Stimulated activated CD8-positive, alpha-beta memory T cell treated with anti-CD3 and anti-CD28 coated beads, Interleukin-15, amount 100 ng/mL, for 1 hour (primary cell): ENCODE results near the gene DMXL2.
"Not testable (repeated sequence)": the region's sequence is repeated elsewhere in the genome, so short reads cannot be mapped to it uniquely, and the experiment has no call there.

Experiments used
- DNase-seq: peaks from one replicate; pipeline ENCODE4 v3.0.0-alpha.2; 2020; ENCODE audit warnings: low read depth

DMXL2 gene

GRCh38 chr15:51493892-51494291, 128.7 kb downstream of the DMXL2 start:
- no peak for DNase-seq

- DNase-seq = no peak
These were observed 130.0 kb downstream of the DMXL2 start for GRCh38 chr15:51492528-51492927.

GRCh38 chr15:51491941-51492340, 130.6 kb downstream of the DMXL2 start:
- DNase-seq = no peak

DNA sequence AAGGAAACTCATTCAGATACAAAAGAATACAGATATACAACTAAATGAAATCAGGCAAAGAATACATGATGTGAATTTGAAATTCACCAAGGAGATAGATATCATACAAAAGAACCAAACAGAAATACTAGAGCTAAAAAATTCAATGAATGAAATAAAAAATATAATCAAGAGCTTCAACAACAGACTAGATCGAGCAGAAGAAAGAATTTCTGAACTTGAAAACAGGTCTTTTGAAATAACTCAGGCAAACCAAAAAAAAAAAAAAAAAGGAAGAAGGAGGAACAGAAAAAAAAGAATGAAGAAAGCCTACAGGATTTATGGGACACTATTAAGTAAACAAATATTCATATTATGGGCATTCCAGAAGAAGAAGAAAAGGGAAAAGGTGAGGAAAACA, 137.8 kb downstream of the DMXL2 start:
- no peak for DNase-seq

GRCh38 chr15:51483985-51484384, 138.6 kb downstream of the DMXL2 start:
- no peak for DNase-seq

GRCh38 chr15:51483520-51483919, 139.1 kb downstream of the DMXL2 start:
- DNase-seq = no peak

- no peak for DNase-seq
These were observed 146.8 kb downstream of the DMXL2 start for GRCh38 chr15:51475736-51476135.

DNA sequence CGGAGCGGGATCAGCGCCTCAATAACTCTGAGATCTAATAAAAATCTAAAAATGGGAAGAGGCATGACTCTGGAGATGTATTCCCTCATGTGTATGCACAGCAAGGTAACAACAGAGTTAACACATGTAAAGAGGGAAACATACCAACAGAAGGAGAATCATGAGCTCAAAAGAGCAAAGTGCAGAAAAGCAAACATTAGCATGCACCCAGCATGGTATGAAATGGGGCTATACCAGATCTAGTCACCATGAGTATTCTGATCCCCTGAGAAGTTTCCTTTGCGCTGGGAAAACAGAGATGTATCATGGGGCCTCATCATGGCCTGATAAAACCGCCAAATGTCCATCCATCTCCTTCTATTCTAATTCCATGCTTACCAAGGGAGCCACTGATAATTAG, 152.1 kb downstream of the DMXL2 start:
- DNase-seq = no peak

- no peak for DNase-seq
These were observed 161.8 kb downstream of the DMXL2 start for GRCh38 chr15:51460796-51461195.

DNA sequence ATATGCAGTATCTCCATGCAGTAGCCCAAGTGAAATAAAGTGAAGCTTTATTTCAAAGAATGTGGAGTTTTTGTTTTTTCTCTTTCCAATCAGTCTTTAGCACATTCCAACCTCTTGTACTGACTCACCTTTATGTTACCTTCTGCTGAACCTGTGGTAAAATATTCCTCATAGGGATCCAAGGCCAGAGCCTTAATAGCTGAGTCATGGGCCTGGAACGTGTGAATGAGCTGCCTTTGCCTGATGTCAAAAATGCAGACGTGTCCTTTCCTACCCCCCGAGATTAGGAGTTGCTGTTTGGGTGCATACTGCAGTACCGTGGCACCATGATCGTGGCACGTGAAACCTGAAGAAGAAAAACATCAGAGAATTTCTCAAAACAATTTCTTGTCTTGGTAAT, 172.6 kb downstream of the DMXL2 start:
- DNase-seq = no peak

- no peak for DNase-seq
These were observed 173.8 kb downstream of the DMXL2 start for GRCh38 chr15:51448622-51449399.

DNA sequence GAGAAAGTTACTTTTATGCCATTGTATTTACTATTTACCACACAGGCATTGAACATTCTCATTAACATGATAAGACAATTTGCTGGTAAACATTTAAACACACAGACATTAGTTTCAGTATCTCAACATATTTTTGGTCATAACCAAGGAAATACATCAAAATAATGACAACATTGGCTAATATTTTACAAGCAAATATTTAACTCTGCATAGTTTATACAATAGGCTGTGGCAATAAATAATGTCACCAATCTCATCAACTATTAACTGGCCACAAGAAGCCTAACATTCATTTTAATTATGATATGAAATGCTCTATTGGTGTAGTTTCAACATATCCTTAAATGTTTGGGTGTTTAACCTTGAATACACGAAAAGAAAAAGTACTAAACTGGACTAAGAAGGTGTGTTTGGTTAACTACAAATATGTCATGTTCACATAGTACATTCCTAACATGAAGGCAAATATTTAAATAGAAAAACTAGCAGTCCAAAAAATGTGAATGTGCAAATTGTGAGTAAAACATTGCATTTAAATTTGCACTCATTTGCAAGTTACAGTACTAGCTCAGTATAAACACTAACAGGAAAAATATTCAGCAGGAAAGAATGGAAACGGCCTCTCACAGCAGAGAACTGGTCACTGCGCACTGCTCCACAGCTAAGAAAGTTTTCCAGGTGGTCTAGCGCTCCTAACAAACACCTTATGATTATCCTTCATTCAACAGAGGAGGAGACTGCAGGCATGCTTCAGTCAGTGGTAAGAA, 174.5 kb downstream of the DMXL2 start:
- no peak for DNase-seq

GRCh38 chr15:51446029-51446744, 176.4 kb downstream of the DMXL2 start:
- DNase-seq = not testable (repeated sequence)

GRCh38 chr15:51444807-51445206, 177.8 kb downstream of the DMXL2 start:
- no peak for DNase-seq

DNA sequence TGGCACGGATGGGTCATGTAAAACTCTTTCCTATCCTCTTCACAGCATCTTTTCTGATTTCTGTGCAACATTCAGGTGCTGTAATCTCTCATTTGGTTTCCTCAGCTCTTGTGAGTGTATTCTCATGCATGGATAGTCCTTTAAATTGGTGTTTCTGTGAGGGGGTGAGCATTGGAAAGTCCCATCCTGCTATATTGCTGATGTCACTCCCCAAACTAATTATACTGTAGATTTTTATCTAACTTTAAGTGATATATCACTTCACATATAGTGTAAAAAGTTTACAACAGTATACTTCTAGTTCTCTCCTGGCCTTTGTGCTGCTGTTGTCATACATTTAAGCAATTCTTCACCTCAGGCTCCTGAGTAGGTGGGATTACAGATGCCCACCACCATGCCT, 178.5 kb downstream of the DMXL2 start:
- no peak for DNase-seq

DNA sequence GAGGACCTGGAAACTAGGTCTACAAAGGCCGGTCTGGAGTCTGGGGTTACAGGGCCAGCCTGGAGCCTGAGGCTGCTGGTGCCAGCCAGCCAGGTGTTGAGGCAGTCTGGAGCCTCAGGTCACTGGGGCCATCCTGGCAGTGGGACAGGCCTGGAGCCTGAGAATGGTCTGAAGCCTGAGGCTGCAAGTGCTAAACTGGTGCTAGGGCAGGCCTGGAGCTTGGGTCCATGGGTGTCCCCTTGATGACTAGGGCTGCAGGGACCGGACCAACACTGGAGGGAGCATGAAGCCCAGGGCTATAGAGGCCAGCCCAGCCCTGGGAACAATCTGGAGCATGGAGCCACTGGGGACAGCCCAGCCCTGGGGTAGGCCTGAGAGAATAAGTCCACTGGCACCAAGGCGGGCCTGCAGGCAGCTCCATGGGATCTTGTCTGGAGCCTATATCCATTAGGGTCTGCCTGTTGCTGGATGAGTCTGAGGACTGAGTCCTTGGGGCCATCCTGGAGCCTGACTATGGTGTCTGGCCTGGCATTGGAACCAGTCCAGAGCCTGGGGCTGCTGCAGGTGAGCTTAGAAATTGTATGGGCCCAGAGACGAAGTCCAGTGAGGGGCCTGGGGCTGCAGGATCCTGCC, 179.2 kb downstream of the DMXL2 start:
- DNase-seq = no peak

DNA sequence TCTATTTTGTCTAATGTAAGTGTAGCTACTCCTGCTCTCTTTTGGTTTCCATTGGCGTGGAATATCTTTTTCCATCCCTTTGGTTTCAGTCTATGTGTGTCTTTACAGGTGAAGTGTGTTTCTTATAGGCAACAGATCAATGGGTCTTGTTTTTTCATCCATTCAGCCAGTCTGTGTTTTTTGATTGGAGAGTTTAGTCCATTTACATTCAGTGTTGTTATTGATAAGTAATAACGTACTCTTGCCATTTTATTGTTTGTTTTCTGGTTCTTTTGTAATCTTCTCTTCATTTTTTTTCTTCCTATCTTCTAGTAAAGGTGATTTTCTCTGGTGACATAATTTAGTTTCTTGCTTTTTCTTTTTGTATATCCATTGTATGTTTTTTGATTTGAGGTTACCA, 184.0 kb downstream of the DMXL2 start:
- DNase-seq = no peak

GRCh38 chr15:51425517-51426040, 197.0 kb downstream of the DMXL2 start:
- no peak for DNase-seq

GRCh38 chr15:51424780-51425179, 197.8 kb downstream of the DMXL2 start:
- no peak for DNase-seq

DNA sequence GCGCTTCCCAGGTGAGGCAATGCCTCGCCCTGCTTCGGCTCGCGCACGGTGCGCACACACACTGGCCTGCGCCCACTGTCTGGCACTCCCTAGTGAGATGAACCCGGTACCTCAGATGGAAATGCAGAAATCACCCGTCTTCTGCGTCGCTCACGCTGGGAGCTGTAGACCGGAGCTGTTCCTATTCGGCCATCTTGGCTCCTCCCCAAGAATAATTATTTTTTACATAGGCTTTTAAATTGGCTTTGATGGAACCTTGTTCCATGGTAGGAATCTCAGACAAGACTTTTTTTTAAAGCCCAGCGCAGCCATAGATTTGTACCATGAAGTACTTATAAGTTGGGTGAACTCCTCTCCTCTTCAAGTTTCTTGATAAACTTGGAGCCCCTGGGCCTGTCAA, 199.5 kb downstream of the DMXL2 start:
- not testable (repeated sequence) for DNase-seq

- DNase-seq = no peak
These were observed 206.4 kb downstream of the DMXL2 start for GRCh38 chr15:51416129-51416528.

DNA sequence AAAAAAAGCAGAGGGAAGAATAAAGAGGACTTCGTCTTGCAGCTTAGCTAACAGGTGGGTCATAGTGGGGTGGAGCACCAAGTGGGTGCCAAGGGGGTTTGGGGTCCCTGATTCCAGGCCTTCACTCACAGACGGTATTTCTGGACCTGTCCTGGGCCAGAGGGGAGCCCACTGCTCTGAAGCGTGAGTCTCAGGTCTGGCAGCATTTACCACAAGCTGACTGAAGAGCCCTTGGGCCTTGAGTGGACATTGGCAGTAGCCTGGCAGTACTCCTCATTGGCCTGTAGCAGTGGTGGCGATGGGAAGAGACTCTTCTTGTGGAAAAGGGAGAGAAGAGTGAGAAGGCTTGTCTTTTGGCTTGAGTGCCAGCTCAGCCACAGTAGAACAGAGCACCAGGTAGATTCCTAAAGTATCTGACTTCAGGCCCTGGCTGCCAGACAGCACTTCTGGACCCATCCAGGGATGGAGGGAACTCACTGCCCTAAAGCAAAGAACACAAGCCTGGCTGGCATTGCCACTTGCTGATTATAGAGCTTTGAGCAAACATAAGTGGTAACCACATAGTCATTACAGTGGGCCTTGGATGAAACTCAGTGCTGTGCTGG, 208.2 kb downstream of the DMXL2 start:
- DNase-seq = no peak
